HG02610 (cell line): ENCODE results near the gene EQTN.
A peak's percentile ranks its signal among the peaks of the same experiment; 100 is the strongest.

Source experiments
- ATAC-seq: cut with Tn5 transposase; IDR thresholded peaks from one replicate; pipeline ENCODE4 v1.9.1; 2021; ENCODE audit warnings: mild to moderate bottlenecking, moderate library complexity; ENCODE audit not compliant: unreplicated experiment

EQTN gene

DNA sequence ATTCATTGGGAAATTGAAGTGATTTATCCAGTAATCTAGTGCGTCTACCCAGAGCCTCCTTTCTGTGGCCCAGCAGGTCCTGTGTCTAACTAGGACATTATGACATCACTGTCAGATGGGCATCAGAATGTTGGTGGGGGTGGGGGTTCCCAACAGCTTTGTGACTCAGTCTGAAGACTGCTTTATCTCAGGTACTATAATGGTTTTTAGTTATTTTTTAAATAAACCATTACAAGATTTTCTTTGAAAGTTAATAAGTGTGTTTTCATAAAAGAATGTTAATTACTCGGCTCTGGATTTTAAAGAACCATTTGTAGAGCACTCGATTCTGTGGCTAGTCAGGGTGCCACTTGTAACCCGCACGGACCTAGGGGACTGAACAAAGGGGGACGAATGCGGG, at the start of gene EQTN:
TSS of gene EQTN (minus strand) at position 101 of the 400 bp plus-strand sequence. CDS start at position 6, 95 bp downstream.
- ATAC-seq = no peak

DNA sequence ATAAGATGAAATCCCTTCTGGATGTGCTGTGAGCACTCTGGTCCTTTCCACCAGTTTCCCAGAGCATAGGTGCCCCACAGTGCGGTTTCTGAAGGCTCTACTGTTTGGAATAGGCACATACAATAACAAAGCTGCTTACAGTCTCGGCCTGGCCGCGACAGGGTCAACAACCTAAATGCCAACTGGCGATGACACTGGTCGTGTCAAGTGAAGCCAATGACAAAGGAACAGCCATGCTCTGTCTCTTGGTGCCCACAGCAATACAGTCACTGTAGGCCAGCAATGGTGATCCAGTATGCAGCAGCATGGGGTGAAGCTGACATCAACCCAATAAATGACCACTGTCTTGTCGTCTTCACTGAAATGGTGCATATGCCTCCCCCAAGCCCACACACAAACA, 47.8 kb upstream of the EQTN start:
- no peak for ATAC-seq

DNA sequence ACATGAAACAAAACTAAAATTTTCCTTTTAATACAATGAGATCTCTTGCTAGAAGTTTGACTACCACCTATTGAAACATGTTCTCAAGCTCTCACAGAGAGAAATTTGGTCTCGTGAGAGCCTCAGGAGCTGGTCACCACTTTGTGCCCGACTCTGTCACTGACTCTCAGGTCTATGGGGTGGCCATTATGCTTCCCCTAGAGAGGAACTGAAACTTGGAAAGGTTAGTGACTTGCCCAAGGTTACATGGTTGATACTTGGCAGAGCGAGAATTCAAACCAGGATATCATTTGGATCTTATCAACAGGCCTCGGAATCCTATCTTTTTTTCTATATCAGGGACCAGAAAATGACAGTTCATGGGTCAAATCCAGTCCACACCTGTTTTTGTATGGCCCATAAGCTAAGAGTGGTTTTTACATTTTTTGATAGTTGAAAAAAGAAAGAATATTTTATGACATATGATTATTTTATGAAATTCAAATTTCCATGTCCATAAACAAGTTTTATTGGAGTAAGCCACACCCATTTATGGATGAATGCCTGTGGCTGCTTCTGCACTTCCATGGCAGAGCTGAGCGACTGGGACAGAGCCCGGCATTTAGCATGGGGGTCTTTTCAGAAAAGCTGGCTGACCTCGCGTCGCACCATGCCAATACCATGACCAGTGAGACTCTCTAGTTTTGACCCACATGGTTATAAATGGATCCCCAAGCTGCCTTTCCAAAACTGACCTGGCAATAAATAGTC, 44.8 kb upstream of the EQTN start:
- no peak for ATAC-seq

DNA sequence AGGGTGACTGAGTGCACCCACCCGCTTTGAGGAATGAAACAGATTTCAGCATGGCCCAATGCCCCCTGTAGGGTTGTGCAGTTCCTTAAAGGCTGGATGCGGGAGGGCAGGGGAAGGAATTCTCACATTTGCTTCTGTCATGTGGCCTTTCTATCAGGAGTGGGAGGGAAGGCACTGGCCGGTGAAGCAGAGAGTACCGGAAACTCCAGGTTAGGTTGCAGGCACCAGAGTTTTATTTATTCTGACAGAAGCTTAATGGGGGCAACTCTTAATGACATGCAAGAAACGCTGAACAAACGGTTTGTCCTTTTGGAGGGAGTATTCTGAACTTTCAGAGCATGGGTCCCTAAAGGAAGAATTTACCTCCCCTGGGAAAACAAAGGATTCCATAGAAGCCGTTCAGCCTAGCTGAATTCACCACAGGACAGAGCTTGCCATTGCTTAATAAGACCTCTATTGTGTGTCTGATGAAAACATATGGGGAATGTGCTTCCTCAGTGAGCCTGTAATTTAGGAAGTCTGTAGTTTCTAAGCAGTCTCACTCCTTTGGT, 44.1 kb upstream of the EQTN start:
- no peak for ATAC-seq

DNA sequence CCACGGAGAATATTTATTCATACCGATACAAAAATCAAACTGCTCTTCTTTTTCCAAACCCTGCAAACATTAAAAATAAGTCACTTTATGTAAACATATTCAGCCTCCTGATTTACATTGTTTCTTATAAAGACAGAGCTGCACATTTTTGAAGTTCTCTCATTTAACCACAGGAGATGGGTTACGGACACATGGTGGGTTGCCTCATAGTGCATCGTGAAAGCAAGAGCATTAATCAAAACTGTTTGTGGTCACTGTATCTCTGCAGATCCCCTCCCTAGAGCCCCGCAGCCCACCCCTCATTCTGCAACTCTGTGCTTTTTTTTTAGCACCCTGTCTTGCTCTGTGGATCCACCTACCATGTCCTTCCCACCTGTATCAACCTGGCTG, 43.3 kb upstream of the EQTN start:
- no peak for ATAC-seq

DNA sequence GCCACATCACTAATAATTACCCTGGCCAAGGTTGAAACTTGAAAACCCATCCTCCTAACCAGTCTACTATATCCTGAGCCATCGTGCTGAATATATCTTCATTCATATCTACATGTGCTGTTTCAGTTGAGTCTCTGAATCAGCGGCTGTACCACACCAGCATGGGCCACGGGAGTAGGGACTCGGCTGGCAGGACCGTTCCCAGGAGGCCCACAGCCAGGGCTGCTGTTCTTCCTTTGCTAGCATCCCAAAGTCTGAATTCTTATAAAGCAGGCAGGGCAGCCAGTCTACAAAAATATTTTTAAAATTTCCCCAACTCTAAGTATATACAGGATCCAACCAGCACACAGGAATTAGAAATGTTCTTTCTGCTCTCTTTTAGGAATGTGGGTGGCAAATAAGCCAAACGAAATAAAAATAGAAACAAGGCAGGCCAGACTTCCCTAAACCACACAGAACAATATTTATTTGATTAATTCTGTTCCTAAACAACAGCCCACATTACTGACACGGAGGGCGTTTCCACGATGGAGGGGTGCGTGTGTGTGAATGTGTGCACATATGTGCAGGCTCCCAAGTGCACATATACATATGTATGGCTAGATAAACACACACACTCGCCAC, 42.8 kb upstream of the EQTN start:
- no peak for ATAC-seq

DNA sequence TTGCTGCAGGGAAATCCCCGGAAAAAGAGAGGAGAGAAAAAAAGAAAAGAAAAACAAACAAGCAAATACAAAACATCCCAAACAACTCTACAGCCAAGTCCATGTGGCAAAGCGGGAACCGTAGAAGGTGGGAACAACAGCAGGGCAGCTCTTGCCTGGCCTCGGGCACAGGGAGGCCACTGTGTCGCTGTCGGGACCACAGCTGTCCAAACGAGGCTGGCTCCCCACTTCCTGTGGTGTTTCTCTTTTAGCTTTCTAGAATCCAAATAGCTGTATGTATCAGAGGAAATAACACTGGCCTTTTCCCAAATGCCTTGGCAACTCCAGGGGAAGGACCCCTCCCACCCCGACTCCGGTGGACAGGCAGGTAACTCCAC, 41.6 kb upstream of the EQTN start:
- ATAC-seq = no peak

DNA sequence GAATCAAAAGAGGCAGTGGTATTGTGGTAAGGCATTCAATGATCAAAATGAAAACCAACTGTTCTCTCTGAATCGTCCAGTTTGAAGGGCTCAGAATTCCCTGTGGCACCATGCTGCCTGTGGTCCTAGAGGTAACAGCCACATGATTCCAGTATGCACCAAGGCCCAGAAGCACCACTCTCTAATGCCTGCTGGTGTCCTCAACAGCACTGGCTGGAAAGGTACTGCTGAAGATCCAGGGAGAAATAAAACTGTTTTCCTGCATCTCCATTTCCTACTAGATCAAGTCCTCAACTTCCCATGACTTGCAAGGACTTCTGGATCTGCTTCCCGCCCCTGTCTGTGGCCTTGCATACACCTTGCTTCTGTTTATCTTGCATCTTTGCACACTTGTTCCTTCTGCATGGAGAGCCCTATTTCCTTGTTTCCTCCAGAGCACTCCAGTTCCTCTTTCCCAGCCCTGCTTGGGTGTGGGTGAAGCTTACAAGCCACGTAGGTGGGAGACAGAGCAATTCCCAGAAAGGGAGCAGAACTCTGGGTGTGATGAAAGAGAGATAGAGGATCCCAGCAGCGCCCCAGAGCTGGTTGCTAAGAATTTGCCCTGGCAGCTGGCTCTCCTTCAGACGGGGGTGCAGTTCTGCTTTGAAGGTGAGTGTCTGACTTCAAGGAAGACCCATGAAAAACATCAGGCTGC, 41.0 kb upstream of the EQTN start:
- no peak for ATAC-seq

DNA sequence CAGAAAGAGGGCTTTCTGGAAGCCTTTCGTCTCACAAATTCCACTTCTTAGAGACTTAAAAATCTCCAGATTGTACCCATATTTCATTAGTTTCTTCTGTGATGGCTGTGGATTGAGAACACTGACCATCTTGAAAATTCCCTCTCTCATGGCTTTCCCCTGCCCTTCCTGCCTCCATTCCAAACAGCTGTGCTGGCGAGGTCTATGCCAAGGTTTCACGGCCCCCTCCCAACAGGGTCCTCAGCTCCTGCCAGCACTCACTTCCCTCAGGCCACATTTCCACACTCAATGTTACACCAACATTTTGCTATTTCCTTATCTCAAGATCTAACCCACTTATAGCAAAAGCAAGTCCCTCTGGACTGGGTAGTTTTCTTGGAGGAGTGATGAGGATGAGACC, 40.3 kb upstream of the EQTN start:
- no peak for ATAC-seq

DNA sequence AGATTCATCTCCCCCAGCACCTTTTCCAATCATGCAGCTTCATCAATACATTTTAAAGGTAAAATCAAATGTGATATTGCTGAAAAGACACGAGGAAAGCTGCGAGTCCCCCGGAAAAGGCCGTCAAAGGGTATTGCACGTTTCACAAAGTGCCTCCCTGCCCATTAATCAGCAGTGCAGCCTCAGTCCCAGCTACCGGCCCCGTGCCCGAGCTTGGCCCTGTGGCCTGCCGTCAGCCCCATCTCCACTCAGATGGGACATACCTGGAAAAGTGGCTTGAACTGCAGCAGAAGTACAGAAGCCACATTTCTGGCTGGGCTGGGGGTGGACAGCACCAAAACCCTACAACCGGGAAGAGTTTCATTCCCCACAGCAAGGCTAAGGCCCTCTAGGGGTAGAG, 39.9 kb upstream of the EQTN start:
- ATAC-seq = no peak

DNA sequence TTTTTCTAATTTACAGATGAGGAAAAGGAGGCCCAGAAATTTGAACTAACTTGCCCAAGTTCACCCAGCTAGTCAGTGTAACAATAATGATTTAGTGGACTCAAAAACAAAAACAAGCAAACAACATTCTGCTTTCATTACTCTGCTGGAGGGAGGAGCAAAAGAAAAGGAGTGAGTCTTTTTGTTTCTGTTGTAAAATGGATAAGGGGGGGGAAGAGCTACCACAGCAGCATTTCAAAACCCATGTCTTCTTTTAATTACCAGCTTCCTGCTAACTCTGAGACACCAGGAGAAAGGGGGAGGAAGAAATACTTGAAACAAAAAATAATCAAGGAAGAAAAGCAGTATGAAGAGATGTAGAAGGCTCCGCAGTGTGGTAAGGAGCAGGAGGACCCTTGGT, 39.2 kb upstream of the EQTN start:
- no peak for ATAC-seq

DNA sequence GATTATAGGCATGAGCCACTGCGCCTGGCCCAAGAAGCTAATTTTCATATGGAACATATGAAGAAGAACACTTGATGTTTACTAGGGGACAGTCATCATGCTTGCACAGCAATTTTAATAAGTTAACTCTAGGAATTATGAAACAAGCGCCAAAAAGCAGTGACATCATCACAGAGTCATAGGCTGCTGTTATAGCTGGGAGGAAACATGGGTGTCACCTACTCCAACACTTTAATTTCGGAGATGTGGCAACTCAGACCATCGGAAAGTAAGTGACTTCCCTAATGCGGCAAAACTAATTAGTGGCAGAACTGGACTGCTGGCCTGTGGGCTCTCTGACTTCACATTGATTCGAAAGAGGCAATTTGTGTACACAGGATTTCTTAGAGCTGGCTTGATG, 38.1 kb upstream of the EQTN start:
- ATAC-seq = no peak

DNA sequence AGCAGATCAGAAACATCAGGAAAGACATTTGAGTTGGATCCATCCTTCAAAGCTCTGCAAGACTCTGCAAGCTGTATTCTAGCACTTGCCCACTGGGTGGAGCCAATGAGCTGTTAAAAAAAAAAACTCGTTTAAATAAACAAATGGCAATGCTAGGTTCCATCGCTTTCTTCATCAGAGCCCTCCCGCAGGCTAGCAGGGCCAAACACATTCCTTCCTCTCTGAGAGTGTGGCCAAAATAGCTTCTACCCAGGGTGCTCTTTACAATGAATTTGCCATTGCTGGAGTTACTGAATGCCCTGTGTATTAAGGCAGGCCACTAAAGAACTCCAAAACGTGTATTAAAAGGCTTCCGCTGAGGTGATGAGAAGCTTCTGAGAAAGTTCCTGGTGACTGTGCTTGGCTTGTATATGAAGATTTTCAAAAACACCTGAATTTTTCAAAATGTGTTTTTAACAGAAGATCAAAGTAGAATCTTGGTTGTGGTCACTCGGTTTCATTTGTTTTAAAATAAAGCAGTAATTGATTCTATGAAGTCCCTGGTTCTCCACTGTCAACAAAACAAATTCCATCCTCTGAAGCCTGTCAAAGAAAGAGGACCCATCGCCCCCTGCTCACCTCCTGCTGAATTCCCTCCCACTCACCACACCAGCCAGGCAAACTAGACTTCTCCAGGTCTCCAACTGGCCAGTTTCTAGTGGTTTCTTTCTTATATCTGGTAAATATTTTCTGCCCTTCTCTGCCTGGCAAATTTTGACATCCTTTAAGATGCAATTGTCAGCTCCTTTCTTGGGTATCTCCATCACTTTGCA, 36.5 kb upstream of the EQTN start:
- peak; percentile 67 for ATAC-seq

DNA sequence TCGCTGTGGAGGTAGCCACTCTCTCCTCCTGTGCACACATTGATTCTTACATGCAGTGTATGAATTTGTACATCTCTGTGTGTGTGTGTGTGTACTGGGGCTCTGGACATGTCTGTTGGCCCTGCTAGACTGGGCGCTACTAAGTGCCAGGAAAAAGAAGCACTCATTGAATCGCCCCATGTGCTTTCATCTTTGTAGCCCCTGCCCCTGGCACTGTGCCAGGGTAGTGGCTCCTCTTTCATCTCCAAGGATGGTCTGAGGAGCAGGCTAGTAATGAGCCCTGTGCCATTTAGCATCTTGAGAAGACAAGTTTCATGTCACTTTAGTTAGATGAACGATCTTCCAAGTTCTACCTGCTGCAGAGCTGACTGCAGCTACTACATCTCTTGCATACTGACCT, 34.4 kb upstream of the EQTN start:
- ATAC-seq = no peak

DNA sequence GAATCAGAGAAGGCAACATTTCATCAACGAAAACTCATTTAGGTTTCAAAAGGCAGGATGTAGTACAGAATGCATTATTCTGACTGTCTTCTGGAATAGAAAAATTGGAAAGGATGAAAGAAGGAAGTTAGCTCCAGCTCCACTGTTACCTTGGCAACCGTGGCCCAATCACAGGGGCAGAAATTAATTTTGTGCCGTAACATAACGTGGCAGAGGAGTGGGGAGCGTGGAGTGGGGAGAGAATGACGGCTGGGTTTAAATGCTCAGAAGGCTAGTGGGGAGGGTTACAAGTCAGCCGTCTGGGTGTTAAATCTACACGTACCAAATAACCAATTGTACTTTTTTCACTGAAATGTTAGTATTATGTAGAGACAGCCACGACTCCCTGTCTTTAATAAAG, 32.3 kb upstream of the EQTN start:
- no peak for ATAC-seq

DNA sequence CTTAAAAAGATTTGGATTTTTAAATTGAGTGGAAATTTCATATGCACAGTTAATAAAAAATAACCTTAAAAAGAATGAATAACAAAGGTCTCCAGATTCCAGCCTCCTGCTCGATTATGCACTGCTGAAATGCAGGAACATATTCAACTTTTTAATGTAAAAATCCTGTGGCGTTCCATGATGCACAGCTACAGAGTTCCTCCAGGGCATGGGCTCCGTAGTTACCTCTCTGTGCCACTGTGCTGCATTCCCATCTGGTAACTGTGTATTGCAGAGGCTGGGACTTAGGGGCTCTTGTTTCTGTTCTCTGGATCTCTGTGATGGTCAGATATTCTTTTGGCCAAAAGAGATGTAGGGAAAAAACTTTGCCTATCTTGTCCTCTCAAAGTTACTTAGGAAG, 31.5 kb upstream of the EQTN start:
- ATAC-seq = no peak

DNA sequence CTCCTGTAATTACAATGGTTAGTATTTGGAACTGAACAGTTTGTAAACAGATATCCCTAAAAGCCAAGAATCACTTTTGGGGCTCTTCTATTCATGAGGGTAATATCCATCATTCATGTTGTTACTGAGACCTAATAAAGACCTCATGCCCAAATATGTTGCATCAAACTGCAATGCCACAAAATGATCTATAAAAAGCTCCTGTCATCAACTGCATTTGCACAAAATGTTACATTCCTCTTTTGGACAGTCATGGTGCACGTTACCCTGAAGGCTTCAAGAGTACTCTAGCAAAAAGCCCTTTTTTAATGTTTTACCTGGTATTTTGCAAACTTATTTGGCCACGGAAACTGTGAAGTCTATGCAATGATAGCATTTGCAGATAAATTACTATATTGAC, 14.2 kb upstream of the EQTN start:
- no peak for ATAC-seq

DNA sequence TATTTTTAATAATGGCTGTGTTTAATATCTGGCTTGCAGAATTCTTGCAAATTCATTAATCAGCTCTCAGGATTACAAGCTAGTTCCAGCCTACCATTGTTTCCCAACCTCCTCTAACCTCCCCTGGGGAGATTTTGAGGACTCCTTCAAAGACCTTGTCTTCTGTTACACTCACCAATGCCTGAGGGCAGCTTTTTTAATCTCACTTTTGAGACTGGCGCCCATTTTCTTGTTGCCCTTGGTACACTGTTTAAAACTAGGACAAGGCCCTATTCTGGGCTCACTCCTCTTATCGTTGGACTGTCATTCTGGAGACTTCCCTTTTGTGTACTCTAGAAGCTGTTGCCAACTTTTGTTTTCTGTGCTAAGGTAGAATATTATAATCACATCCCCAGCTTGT, 13.6 kb upstream of the EQTN start:
- ATAC-seq = no peak

DNA sequence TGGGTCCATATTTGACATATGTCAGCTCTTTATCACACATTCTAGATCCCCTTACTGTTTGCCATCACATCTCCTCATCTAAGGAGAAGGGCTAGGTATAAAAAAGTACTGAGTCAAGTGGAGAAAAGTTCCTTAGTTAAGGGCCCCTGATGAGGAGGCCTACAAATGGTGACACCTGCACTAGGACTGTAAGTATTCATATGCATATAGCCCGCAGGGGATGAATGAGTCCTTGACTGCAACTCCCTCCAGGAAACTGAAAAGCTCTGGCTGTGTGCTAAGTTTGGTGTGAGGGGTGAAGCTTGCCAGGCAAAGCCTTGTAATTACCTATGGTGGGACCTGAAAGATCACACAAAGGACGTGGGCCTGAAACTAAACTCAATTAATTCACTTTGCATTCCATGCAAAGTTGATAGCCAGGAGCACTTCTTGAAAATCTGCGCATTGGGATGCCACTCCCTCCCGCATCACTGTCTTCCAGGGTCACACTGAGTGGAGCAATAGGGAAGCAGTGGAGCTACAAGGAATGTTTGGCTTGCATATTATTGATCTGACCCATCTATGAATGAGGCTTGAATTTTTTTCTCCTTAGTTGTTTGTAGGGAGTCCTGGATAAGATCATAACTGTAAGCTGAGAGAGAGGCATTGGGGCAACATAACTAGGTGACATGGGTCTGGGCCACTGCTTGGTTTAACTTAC, 11.9 kb upstream of the EQTN start:
- ATAC-seq = no peak

DNA sequence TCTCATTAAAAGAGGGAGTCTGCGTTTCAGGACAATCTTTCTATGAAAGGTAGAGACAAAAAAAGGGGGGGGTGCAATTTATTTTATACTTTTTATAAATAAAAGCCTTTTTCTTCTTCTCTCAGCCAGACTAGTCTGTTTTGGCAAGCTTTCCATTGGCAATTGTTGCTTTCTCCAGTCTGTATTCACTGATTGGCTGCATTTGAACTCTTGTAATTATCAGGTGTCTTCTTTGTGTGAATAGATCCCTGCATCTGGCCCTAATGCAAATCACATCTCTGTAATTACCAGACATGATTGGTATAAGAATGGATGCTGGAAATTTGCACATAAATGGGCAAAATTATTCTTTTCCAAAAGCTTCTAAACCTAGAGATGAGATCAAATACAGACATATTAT, 7.6 kb upstream of the EQTN start:
- ATAC-seq = no peak

DNA sequence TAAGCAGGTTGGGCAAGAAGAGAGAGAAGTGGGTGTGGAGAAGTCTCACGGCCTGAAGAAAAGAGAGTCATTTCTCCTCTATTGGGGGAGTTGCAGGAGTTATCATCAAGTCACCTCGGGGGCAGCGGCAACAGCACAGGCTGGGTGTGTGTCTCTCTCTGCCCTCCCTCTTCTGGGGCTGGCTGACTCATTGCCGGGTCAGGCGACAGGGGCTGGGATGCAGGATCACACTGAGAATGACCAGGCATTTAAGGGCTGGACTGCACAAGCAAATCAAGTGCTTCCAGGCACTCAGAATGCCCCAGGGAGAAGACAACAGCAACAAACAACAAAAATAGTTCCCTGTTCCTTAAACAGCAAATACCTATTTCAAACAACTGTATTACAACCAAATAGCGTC, 6.3 kb upstream of the EQTN start:
- no peak for ATAC-seq
